Islet precursor cell (in vitro differentiated cells): Measurements from ENCODE around the gene EXOSC3.

Experiments used
- DNase-seq: peaks from one replicate; pipeline ENCODE4 v3.0.0-alpha.2; 2018

The EXOSC3 gene

GRCh38 chr9:37732086-37732741 is 52.6 kb downstream of the EXOSC3 start:
- no peak for DNase-seq

GRCh38 chr9:37730839-37731238 is 54.0 kb downstream of the EXOSC3 start:
- no peak for DNase-seq

GRCh38 chr9:37730256-37730655 is 54.6 kb downstream of the EXOSC3 start:
- no peak for DNase-seq
